ENCODE data around the gene IL17D. TPM values are rescaled to one million over a fixed set of nuclear protein-coding genes. Genes with fewer than 3 reads are reported as not detected.
A peak's percentile ranks its signal among the peaks of the same experiment; 100 is the strongest.
"Not testable (repeated sequence)": the region's sequence is repeated elsewhere in the genome, so short reads cannot be mapped to it uniquely, and the experiment has no call there.

Gene IL17D
- total RNA-seq, 1 donor from 2014 or later, result 5.9 TPM

- DNase-seq, result no peak
These were observed 17.0 kb downstream of the IL17D start for GRCh38 chr13:20720499-20720898.

DNA sequence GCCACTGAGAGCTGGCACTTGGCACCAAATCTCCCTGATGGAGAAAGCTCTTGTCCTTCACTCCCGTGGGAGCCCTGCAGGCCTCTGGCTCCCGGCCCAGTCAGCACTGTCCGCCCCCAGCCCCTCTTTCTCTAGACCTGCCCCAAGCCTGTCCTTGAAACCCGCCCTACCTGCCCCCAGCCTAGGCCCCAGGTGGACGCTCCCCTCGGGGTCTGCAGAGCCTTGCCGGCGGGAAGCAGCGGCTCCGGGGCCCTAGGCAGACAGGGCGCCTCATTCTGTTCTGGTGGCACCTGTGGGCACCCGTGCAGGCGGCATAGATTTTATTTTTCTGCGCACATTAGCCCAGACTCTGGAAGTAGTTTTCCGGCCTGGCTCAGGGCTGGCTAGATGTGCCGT, 17.6 kb downstream of the IL17D start:
- no peak for DNase-seq

DNA sequence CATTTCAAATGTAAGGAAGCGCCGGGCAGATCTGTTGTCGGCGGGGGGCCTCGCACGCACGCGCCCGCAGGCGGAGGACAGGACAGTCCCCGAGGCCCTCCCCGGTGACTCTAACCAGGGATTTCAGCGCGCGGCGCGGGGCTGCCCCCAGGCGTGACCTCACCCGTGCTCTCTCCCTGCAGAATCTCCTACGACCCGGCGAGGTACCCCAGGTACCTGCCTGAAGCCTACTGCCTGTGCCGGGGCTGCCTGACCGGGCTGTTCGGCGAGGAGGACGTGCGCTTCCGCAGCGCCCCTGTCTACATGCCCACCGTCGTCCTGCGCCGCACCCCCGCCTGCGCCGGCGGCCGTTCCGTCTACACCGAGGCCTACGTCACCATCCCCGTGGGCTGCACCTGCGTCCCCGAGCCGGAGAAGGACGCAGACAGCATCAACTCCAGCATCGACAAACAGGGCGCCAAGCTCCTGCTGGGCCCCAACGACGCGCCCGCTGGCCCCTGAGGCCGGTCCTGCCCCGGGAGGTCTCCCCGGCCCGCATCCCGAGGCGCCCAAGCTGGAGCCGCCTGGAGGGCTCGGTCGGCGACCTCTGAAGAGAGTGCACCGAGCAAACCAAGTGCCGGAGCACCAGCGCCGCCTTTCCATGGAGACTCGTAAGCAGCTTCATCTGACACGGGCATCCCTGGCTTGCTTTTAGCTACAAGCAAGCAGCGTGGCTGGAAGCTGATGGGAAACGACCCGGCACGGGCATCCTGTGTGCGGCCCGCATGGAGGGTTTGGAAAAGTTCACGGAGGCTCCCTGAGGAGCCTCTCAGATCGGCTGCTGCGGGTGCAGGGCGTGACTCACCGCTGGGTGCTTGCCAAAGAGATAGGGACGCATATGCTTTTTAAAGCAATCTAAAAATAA, 18.2 kb downstream of the IL17D start:
- DNase-seq, result no peak

GRCh38 chr13:20727856-20728255, 24.4 kb downstream of the IL17D start:
- DNase-seq, result no peak

- peak; percentile 80 for DNase-seq
These were observed 25.2 kb downstream of the IL17D start for GRCh38 chr13:20728579-20729311.

DNA sequence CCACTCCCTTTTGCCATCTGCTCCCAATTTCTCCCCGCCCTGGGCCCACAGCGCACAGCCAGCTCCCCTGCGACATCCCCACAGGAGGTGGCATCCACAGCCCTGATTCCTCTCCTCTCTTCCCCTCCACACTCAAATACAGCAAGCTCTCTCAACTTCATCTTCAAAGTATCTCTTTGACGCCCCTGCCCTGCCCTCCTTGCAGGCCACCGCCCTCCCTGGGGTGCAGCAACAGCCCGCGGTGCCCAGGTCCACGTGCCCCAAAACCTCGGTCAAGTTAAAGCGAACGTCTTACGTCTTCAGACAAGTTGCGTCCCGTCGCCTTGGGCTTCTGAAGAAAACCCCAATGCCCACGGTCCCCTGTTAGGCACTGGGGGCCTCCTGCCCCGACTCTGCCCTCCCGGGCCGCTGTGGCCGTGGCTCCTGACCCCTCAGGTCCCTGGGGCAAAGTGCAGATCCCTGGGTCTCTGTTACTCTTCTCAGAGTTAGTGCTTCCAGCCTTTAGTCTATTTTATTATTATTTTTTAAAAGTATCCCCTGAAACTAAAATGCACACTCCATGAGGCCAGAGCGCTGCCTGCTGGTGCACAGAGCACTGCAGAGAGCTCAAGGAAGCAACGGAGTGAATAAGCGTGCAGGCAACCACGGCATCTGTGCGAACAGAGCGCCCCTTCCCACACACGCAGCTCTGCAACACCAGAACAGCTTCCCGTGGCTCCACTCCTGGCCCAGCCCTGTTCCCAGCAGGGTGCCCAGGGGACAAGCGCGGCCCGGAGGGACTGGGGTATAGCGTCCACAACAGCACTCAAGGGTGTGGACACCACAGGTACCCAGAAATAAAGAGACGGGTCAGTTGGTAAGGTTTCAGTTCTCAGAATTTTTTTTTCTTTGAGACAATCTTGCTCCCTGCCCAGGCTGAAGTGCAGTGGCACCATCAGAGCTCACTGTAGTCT, 26.4 kb downstream of the IL17D start:
- DNase-seq, result no peak

DNA sequence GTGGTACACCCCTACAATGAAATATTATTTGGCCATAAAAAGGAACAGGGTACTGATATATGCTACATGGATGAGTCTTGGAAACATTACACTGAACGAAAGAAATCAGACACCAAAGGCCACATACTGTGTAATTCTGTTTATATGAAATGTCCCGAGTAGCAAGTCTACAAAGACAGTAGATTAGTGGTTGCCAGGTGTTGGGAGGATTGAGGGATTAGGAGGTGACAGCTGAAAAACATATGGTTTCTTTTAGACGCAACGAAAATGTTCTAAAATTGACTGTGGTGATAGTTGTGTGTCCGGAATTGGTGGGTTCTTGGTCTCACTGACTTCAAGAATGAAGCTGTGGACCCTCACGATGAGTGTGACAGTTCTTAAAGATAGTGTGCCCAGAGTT, 35.1 kb downstream of the IL17D start:
- no peak for DNase-seq

DNA sequence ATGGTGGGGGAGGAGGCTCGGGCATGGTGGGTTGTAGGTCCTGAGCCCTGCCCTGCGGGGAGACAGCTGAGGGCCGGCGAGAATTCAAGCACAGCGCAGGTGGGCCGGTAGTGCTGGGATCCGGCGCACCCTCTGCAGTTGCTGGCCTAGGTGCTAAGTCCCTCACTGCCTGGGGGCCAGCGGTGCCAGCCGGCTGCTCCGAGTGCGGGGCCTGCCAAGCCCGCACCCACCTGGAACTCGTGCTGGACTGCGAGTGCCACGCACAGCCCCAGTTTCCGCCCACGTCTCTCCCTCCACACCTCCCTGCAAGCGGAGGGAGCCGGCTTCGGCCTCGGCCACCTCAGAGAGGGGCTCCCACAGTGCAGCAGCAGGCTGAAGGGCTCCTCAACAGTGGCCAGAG, 36.5 kb downstream of the IL17D start:
- no peak for DNase-seq

- not testable (repeated sequence) for DNase-seq
These were observed 40.4 kb downstream of the IL17D start for GRCh38 chr13:20743830-20744404.

DNA sequence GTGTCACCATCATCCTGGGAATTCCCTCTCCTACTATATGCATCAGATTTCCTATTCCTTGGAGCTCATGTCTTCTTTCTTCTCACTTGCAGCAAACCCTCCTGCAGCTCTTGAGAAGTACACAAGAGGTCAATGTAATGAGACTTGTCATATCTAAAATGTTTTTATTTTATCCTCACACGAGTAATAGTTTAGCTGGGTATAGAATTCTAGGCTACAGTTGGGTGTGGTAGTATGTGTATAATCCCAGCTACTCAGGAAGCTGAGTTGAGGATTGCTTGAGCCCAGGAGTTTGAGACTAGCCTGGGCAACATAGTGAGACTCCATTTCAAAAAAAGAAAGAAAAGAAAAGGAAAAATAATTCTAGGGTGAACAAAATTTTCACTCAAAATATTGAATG, 45.9 kb downstream of the IL17D start:
- DNase-seq, result no peak

DNA sequence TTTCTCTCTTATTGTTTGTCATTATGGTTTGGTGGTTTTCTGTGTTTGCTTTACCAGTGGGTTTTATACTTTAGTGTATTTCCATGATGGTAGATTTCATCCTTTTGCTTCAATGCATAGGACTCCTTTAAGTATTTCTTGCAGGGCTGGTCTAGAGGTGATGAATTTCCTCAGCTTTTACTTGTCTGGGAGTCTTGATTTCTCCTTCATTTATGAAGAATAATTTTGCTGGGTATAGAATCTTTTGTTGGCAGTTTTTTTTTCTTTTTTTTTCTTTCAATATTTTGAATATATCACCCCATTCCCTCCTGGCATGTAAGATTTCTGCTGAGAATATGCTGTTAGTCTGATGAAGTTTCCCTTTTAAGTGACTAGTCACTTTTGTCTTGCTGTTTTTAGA, 50.5 kb downstream of the IL17D start:
- DNase-seq, result no peak

- DNase-seq, result no peak
These were observed 57.4 kb downstream of the IL17D start for GRCh38 chr13:20760872-20761271.

DNA sequence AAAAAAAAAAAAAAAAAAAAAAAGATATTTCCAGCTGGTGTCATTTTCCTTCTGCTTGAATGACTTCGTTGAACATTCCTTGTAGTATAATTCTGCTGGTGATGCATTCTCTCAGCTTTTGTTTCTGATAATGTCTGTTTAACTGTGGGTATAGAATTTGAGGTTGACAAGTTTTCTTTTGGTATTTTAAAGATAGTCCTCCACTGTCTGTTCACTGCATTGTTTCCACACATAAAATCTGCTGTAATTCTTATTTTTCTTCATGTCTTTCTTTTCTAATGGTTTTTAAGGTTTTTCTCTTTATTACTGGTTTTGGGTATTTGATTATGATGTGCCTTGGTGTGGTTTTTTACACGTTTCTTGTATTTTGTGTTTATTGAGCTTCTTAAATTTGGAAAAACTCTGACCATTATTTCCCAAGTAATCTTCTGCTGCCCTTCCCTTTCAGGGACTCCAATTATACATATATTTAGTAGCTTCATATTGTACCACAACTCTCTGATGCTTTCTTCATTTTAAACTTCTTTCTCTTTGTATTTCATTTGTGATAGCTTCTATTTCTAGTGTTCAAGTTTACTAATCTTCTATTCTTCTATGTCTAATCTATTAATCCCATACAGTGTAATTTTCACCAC, 63.9 kb downstream of the IL17D start:
- DNase-seq, result no peak

DNA sequence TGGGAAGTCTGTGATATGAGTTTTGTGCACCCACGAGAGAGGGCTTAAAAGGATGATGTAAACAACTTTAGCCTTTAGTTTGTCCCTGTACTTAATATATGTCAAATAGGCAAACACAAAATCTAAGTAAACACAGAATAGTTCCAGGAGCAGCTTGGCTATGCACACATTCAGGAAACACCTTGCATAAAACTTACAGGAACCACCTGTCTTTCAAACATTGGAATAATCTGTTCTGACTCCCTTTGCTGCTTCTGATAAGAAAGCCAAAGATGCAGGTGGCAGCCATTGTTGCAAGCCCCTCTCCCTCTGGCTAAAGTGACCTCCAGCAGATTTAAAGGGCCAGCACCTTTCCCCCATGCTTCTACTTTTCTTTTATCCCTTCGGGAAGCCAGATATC, 65.6 kb downstream of the IL17D start:
- no peak for DNase-seq

DNA sequence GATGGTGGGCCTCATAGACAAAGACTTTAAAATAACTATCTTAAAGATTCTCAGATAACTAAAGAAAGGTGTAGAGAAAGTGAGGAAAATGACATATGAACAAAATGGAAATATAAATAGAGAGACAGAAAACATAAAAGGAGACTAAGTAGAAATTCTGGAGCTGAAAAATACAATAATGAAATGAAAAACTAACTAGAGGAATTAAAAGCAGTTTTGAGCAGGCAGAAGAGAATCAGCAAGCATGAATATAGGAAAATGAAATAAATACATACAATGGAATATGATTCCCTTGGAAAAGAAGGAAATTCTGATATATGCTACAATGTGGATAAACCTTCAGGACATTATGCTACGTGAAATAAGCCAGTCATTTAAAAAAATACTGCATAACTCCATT, 66.3 kb downstream of the IL17D start:
- DNase-seq, result no peak

Other genes starting within 250 kb of the IL17D start
- 30.5 TPM for gene CRYL1, start 177.8 kb upstream of the IL17D start, total RNA-seq
- 21.1 TPM for gene IFT88, start 136.5 kb upstream of the IL17D start, total RNA-seq
- gene EEF1AKMT1, start 70.3 kb downstream of the IL17D start, total RNA-seq, result 12.9 TPM
- gene XPO4, start 199.0 kb downstream of the IL17D start, total RNA-seq, result 23.0 TPM